ENCODE results near the gene IBTK. TPM values are rescaled to one million over a fixed set of nuclear protein-coding genes. Genes with fewer than 3 reads are reported as not detected.

The IBTK gene
- total RNA-seq, 3 donors from 2014 or later: 25.6 to 41.1 (median 33.4) TPM

DNA sequence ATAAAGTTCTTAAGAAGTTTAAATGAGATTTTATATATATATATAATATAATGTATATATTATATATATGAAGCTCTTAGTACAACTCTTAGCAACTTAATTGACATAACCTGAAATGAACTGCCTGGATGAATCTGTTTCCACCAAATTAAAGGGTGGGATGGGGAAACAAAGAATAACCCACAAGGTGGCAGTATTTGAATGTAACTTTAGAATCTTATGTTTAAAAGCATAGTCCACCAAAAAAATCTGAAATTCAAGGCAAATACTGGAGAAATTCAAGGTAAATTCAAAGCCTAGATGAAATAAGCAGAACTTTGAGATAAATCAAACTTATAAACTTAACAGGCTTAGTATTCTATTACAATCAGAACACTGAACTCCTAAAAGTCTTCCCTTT, 4.4 kb upstream of the IBTK start:
- Histone ChIP-seq H3K4me1 (no peaks in the 10 kb centered on the region), H3K36me3 (no peaks in the 10 kb centered on the region), H3K27ac (no peak overlapping the region), H3K4me3 (no peak overlapping the region), H3K9me3 (no peaks in the 10 kb centered on the region), H3K27me3 (no peaks in the 10 kb centered on the region)
- no peak for DNase-seq (ENCODE audit: low spot score in 2 of 2)
- intact Hi-C loops (cut with DNase I; ENCODE audit: low total_unique reads): no loop called here
- TF ChIP-seq, protein P1, sequence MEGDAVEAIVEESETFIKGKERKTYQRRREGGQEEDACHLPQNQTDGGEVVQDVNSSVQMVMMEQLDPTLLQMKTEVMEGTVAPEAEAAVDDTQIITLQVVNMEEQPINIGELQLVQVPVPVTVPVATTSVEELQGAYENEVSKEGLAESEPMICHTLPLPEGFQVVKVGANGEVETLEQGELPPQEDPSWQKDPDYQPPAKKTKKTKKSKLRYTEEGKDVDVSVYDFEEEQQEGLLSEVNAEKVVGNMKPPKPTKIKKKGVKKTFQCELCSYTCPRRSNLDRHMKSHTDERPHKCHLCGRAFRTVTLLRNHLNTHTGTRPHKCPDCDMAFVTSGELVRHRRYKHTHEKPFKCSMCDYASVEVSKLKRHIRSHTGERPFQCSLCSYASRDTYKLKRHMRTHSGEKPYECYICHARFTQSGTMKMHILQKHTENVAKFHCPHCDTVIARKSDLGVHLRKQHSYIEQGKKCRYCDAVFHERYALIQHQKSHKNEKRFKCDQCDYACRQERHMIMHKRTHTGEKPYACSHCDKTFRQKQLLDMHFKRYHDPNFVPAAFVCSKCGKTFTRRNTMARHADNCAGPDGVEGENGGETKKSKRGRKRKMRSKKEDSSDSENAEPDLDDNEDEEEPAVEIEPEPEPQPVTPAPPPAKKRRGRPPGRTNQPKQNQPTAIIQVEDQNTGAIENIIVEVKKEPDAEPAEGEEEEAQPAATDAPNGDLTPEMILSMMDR (IDR thresholded peaks at IDR 0.05): peak; percentile 14 to 21 (median 18)
- TF ChIP-seq POLR2AphosphoS5 (IDR thresholded peaks at IDR 0.05): no peak

DNA sequence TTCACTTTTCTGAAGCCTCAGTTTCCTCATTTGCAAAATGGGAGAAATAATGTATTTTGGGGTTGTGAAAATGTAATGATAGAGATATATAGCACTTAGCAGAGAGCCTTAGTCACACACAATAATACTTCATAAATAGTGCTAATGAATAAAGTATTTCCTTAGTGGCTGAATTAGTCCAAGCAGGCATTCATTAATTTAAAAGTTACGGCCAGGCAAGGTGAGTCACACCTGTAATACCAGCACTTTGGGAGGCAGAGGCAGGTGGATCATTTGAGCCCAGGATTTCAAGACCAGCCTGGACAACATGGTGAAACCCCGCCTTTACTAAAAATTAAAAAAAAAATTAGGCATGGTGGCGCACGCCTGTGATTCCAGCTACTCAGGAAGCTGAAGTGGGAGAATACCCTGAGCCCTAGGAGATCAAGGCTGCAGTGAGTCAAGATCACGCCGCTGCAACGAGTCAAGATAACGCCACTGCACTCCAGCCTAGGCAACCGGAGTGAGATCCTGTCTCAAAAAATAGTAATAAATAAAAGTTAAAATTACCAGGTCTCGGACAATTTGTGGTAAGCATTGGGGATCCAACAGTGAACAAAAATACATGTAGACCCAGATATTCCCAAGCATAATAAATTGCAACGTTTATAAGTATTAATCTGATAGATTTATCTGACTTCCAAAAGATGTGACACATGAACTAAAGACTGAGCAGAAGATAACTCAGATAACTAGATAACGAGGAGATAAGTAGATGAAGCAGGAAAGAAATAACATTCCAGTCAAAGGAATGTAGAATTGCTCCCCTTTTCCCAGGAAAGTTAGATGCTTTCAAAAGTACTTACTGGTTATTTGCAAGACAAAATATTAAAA, 2.1 kb upstream of the IBTK start:
- Histone ChIP-seq H3K36me3 (no peaks in the 10 kb centered on the region), H3K4me3 (no peak overlapping the region), H3K9me3 (no peaks in the 10 kb centered on the region), H3K4me1 (no peaks in the 10 kb centered on the region), H3K27ac (no peak overlapping the region), H3K27me3 (no peaks in the 10 kb centered on the region)
- no peak for TF ChIP-seq POLR2AphosphoS5 (IDR thresholded peaks at IDR 0.05)
- TF ChIP-seq POLR2A (IDR thresholded peaks at IDR 0.05): no peak
- TF ChIP-seq, protein P1 (IDR thresholded peaks at IDR 0.05): no peak
- DNase-seq (ENCODE audit: low spot score in 2 of 2): no peak
- intact Hi-C loops (cut with DNase I; ENCODE audit: low total_unique reads): no loop called here

DNA sequence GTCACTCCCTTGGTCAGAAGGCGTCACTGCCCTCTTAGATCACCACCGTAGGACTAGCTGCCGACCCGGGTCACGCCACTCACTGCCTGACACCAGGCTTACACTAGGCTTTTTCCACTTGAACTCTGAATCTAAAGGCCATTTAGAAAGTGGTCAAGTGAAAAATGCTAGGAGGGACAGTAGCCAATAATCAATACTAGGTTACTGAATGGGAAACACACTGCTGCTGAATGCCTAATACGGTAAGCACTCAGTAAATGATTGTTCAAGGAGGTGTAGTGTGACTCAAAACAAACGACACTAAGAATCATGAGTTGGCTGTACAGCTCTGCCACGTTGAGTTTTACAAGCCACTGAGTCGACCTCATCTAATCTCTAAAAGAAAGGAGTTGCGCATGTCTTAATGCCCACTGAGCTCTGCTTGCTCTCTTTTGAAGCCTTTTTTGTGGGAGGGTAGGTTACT, 760 bp upstream of the IBTK start:
- Histone ChIP-seq H3K36me3 (no peaks in the 10 kb centered on the region), H3K27ac (peak overlapping the region; percentile 97), H3K4me3 (peak overlapping the region; percentile 88 to 94 (median 90)), H3K27me3 (no peaks in the 10 kb centered on the region), H3K4me1 (no peaks in the 10 kb centered on the region), H3K9me3 (no peaks in the 10 kb centered on the region)
- intact Hi-C loops (cut with DNase I; ENCODE audit: low total_unique reads): no loop called here
- no peak for TF ChIP-seq POLR2A (IDR thresholded peaks at IDR 0.05)
- TF ChIP-seq, protein P1 (IDR thresholded peaks at IDR 0.05): no peak
- DNase-seq (ENCODE audit: low spot score in 2 of 2): no peak

DNA sequence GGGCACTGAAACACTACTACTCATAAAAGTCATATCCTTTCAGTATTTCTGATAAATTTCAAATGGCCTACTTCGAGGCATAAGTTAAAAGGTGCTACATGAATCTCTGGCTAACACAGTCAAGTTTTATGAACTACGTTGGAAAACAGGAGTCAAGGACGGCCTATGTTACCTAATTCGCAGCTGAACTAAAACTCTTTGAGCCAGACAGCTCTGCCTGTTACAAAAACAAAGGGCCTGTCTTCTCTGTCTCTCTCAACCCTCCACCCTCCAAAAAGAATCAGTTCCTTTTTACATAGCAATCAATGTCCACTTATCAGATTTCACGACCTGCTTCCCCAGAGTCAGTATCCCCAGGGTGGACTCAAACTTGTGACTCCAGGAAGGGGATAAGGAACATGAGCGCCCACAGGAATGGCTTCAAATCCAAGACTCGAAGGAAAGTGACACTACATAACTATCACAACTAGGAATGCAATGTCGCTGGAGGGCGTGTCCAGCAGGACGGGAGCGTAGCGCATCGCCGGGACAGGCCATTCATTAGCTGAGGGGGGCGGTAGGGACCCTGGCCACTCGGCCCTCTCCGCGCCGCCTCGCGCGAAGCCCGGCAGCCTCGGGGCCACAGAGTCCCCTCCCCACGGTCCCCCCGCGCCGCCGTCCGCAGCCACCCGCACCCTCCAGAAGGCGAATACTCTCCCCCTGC, 591 bp downstream of the IBTK start:
- H3K27ac ChIP-seq: peak overlapping the region; percentile 97
- H3K27me3 ChIP-seq: no peaks in the 10 kb centered on the region
- TF ChIP-seq POLR2AphosphoS5 (IDR thresholded peaks at IDR 0.05) (peak in 1 of 3 donors; percentile 2), POLR2A (IDR thresholded peaks at IDR 0.05) (no peak)
- TF ChIP-seq, protein P1 (IDR thresholded peaks at IDR 0.05): no peak
- no peaks in the 10 kb centered on the region for H3K4me1 ChIP-seq
- peak overlapping the region; percentile 88 to 94 (median 90) for H3K4me3 ChIP-seq
- peak in 1 of 2 donors; percentile 43 for DNase-seq (ENCODE audit: low spot score in 2 of 2)
- H3K36me3 ChIP-seq: no peaks in the 10 kb centered on the region
- H3K9me3 ChIP-seq: no peaks in the 10 kb centered on the region
- intact Hi-C loops (cut with DNase I; ENCODE audit: low total_unique reads): no loop called here

DNA sequence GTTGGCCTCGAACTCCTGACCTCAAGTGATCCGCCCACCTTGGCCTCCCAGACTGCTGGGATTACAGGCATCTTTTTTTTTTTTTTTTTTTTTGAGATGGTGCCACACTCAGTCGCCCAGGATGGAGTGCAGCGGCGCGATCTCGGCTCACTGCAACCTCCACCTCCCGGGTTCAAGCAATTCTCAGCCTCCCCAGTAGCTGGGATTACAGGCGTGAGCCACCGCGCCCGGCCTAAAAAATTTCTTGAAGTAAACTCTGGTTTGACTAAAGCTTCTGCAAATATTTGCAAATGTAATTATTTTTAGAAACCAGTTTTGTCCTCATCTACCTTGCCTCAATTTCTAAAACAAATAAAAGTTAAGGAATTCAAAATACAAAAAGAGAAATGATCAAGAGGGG, 1.2 kb downstream of the IBTK start:
- intact Hi-C loops (cut with DNase I; ENCODE audit: low total_unique reads): no loop called here
- Histone ChIP-seq H3K9me3 (no peaks in the 10 kb centered on the region), H3K4me1 (no peaks in the 10 kb centered on the region), H3K36me3 (no peaks in the 10 kb centered on the region), H3K4me3 (peak overlapping the region; percentile 88 to 94 (median 90)), H3K27ac (peak overlapping the region; percentile 97), H3K27me3 (no peaks in the 10 kb centered on the region)
- DNase-seq (ENCODE audit: low spot score in 2 of 2): no peak
- TF ChIP-seq POLR2A (IDR thresholded peaks at IDR 0.05): no peak
- no peak for TF ChIP-seq POLR2AphosphoS5 (IDR thresholded peaks at IDR 0.05)
- TF ChIP-seq, protein P1 (IDR thresholded peaks at IDR 0.05): no peak
